Chondrocyte (in vitro differentiated cells): Measurements from ENCODE around the gene DGKG. TPM values are rescaled to one million over a fixed set of nuclear protein-coding genes. Genes with fewer than 3 reads are reported as not detected.

ENCODE experiments used
- DNase-seq: peaks from one replicate; pipeline ENCODE4 v3.0.0; 2021; ENCODE audit warnings: mixed read lengths, low spot score
- H3K27ac Mint-ChIP-seq: one replicate; pipeline ENCODE4 v1.8.0; 2021; ENCODE audit warnings: mild to moderate bottlenecking, moderate library complexity, mixed read lengths; ENCODE audit not compliant: unreplicated experiment
- H3K27me3 Mint-ChIP-seq: 2 replicates; pipeline ENCODE4 v1.8.0; 2021; ENCODE audit warnings: low read depth, mixed read lengths
- H3K36me3 Mint-ChIP-seq: 2 replicates; pipeline ENCODE4 v1.8.0; 2021; ENCODE audit warnings: low read depth, mixed read lengths
- H3K4me1 Mint-ChIP-seq: 2 replicates; pipeline ENCODE4 v1.8.0; 2021; ENCODE audit warnings: low read depth, mild to moderate bottlenecking, mixed read lengths
- H3K4me3 Mint-ChIP-seq: one replicate; pipeline ENCODE4 v1.8.0; 2021; ENCODE audit warnings: mild to moderate bottlenecking, moderate library complexity, mixed read lengths; ENCODE audit not compliant: unreplicated experiment
- H3K9me3 Mint-ChIP-seq: 2 replicates; pipeline ENCODE4 v1.8.0; 2021; ENCODE audit warnings: low read depth, mixed read lengths
- CTCF ChIP-seq: fragments of 200-600 bp; sonication (generic); IDR thresholded peaks from 2 replicates; pipeline ENCODE4 v1.5.0; 2021; ENCODE audit warnings: antibody characterized with exemption, mild to moderate bottlenecking, moderate library complexity
- total RNA-seq: library from RNA; stranded (reverse); gene quantifications from 3 replicates; pipeline ENCODE4 v1.2.1, GENCODE V29; 2021

Gene DGKG
- total RNA-seq, 1 donor from 2014 or later, result 1.6 TPM

GRCh38 chr3:186305286-186305685 lies 56.7 kb downstream of the DGKG start:
- Mint-ChIP-seq H3K9me3 (no peaks in the 10 kb centered on the region), H3K4me3 (no peak overlapping the region), H3K27ac (no peak overlapping the region), H3K36me3 (no peaks in the 10 kb centered on the region), H3K4me1 (no peaks in the 10 kb centered on the region), H3K27me3 (peaks cover 18% of the 10 kb centered on the region)
- TF ChIP-seq CTCF, result no peak
- DNase-seq, result no peak

- H3K36me3 Mint-ChIP-seq, result no peaks in the 10 kb centered on the region
- H3K4me1 Mint-ChIP-seq, result no peaks in the 10 kb centered on the region
- no peak overlapping the region for H3K27ac Mint-ChIP-seq
- TF ChIP-seq CTCF, result no peak
- no peak for DNase-seq
- peaks cover 19% of the 10 kb centered on the region for H3K27me3 Mint-ChIP-seq
- no peak overlapping the region for H3K4me3 Mint-ChIP-seq
- H3K9me3 Mint-ChIP-seq, result no peaks in the 10 kb centered on the region
Observed at GRCh38 chr3:186303965-186304364, 58.1 kb downstream of the DGKG start.

- peaks cover 38% of the 10 kb centered on the region for H3K27me3 Mint-ChIP-seq
- no peak for TF ChIP-seq CTCF
- H3K4me1 Mint-ChIP-seq, result no peaks in the 10 kb centered on the region
- no peaks in the 10 kb centered on the region for H3K36me3 Mint-ChIP-seq
- H3K27ac Mint-ChIP-seq, result no peak overlapping the region
- DNase-seq, result no peak
- no peak overlapping the region for H3K4me3 Mint-ChIP-seq
- H3K9me3 Mint-ChIP-seq, result no peaks in the 10 kb centered on the region
Observed at GRCh38 chr3:186299327-186299726, 62.7 kb downstream of the DGKG start.

- TF ChIP-seq CTCF, result no peak
- Mint-ChIP-seq H3K27ac (no peak overlapping the region), H3K36me3 (no peaks in the 10 kb centered on the region), H3K4me1 (no peaks in the 10 kb centered on the region), H3K4me3 (no peak overlapping the region), H3K9me3 (no peaks in the 10 kb centered on the region), H3K27me3 (peaks cover 37% of the 10 kb centered on the region)
- no peak for DNase-seq
Observed at GRCh38 chr3:186298876-186299275, 63.2 kb downstream of the DGKG start.

GRCh38 chr3:186290796-186291195 lies 71.2 kb downstream of the DGKG start:
- Mint-ChIP-seq H3K36me3 (no peaks in the 10 kb centered on the region), H3K4me3 (no peak overlapping the region), H3K9me3 (no peaks in the 10 kb centered on the region), H3K27me3 (peaks cover 5% of the 10 kb centered on the region), H3K27ac (no peak overlapping the region), H3K4me1 (peaks cover 19% of the 10 kb centered on the region)
- no peak for TF ChIP-seq CTCF
- no peak for DNase-seq
